Testis (tissue), 2 donors: ENCODE results near the gene ZNF581.

ENCODE experiments used
- POLR2A ChIP-seq: fragments of 450-650 bp; IDR thresholded peaks from one replicate; pipeline ENCODE4 v1.6.1; 2017; ENCODE audit warnings: antibody characterized with exemption, mild to moderate bottlenecking, moderate library complexity
- TF ChIP-seq, protein P1 (sequence below), 3 experiments: fragments of 450-650 bp in 2 of 3; fragments of 200-600 bp in 1 of 3; sonication (generic) in 1 of 3; IDR thresholded peaks; one replicate each; pipeline ENCODE4 v1.5.1; 2016 to 2019; ENCODE audit warnings: antibody characterized with exemption in 3 of 3, mild to moderate bottlenecking in 2 of 3, moderate library complexity in 1 of 3

GRCh38 chr19:55633861-55634260 is 9.6 kb upstream of the ZNF581 start:
- TF ChIP-seq, protein P1, sequence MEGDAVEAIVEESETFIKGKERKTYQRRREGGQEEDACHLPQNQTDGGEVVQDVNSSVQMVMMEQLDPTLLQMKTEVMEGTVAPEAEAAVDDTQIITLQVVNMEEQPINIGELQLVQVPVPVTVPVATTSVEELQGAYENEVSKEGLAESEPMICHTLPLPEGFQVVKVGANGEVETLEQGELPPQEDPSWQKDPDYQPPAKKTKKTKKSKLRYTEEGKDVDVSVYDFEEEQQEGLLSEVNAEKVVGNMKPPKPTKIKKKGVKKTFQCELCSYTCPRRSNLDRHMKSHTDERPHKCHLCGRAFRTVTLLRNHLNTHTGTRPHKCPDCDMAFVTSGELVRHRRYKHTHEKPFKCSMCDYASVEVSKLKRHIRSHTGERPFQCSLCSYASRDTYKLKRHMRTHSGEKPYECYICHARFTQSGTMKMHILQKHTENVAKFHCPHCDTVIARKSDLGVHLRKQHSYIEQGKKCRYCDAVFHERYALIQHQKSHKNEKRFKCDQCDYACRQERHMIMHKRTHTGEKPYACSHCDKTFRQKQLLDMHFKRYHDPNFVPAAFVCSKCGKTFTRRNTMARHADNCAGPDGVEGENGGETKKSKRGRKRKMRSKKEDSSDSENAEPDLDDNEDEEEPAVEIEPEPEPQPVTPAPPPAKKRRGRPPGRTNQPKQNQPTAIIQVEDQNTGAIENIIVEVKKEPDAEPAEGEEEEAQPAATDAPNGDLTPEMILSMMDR (IDR thresholded peaks at IDR 0.05): no peak
- no peak for TF ChIP-seq POLR2A
